ENCODE data around the gene CLMN. TPM values are rescaled to one million over a fixed set of nuclear protein-coding genes. Genes with fewer than 3 reads are reported as not detected.

Gene CLMN
- total RNA-seq, 1 donor from 2014 or later: 2.1 TPM

- Histone ChIP-seq H3K4me1 (ENCODE audit: control insufficient read depth in 3 of 3, insufficient read depth in 3 of 3, low read length in 3 of 3) (peaks cover 0 to 5% (median 0%) of the 10 kb centered on the region in 3 donors), H3K9me3 (ENCODE audit: control insufficient read depth in 3 of 3, low read length in 3 of 3) (no peaks in the 10 kb centered on the region), H3K9ac (ENCODE audit: low read depth in 1 of 3, low read length in 3 of 3) (no peak overlapping the region), H3K4me3 (ENCODE audit: low read length in 3 of 3) (no peak overlapping the region), H3K27me3 (ENCODE audit: control insufficient read depth in 3 of 3, insufficient read depth in 3 of 3, low read length in 3 of 3) (no peaks in the 10 kb centered on the region), H3K27ac (ENCODE audit: low read depth, low read length) (no peak overlapping the region), H3K36me3 (ENCODE audit: control insufficient read depth in 3 of 3, insufficient read depth in 3 of 3, low read length in 3 of 3) (no peaks in the 10 kb centered on the region)
These were observed 71.3 kb downstream of the CLMN start for GRCh38 chr14:95248432-95248831.

DNA sequence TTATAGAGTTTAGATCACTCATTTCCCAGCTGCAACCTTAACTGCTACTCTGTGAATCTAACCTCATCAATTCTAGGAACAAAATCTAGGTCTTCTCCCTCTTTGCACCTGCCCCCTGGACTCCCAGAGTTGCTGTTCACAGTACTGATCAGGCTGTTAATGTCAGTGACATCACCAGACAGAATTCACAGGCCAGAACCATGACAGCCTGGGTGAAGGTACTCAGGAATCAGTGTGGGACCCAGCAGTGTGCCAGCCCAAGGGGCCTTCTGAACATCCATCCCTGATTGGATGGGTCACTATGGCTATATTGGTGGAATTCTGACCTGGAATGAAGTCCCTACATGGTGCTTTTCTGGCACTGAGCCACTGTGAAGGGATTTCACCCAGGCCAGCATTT is 72.8 kb downstream of the CLMN start:
- no peak overlapping the region for H3K9ac ChIP-seq (ENCODE audit: low read depth in 1 of 3, low read length in 3 of 3)
- no peak overlapping the region for H3K27ac ChIP-seq (ENCODE audit: low read depth, low read length)
- H3K36me3 ChIP-seq (ENCODE audit: control insufficient read depth in 3 of 3, insufficient read depth in 3 of 3, low read length in 3 of 3): no peaks in the 10 kb centered on the region
- no peak overlapping the region for H3K4me3 ChIP-seq (ENCODE audit: low read length in 3 of 3)
- H3K9me3 ChIP-seq (ENCODE audit: control insufficient read depth in 3 of 3, low read length in 3 of 3): no peaks in the 10 kb centered on the region
- H3K4me1 ChIP-seq (ENCODE audit: control insufficient read depth in 3 of 3, insufficient read depth in 3 of 3, low read length in 3 of 3): no peaks in the 10 kb centered on the region
- H3K27me3 ChIP-seq (ENCODE audit: control insufficient read depth in 3 of 3, insufficient read depth in 3 of 3, low read length in 3 of 3): no peaks in the 10 kb centered on the region

DNA sequence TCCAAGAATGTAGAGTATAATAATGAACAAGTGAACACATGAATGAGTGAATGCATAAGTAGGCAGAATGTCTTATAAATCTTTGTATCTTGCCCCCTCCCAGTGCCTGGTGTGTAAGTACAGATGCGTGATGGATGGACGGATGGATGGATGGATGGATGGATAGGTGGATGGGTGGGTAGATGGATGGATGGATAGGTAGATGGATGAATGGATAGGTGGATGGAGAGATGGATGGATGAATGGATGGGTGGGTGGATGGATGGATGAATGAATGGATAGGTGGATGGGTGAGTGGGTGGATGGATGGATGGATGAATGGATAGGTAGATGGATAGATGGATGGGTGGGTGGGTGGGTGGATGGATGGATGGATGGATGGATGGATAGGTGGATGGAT is 74.4 kb downstream of the CLMN start:
- Histone ChIP-seq H3K27me3 (ENCODE audit: control insufficient read depth in 3 of 3, insufficient read depth in 3 of 3, low read length in 3 of 3) (no peaks in the 10 kb centered on the region), H3K9ac (ENCODE audit: low read depth in 1 of 3, low read length in 3 of 3) (no peak overlapping the region)

DNA sequence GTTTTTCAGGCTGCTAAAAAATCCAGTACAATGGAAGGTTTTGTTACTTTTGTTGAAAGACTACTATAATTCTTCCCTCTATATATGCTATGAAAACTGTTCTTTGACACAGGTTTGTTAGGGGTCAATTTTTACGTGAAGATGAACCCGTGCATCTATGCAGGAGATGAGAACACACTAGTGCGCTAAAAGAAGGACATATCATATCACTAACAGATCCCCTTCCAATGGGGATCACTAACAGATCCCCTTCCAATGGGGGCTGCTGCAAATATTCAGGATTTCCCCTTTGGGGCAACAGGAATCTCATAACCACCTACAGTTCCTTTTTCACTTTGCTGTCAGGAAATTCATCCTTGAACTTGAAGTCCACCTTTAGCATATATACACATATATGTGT is 75.1 kb downstream of the CLMN start:
- H3K4me1 ChIP-seq (ENCODE audit: control insufficient read depth in 3 of 3, insufficient read depth in 3 of 3, low read length in 3 of 3): peaks cover 0 to 4% (median 0%) of the 10 kb centered on the region in 3 donors
- H3K9ac ChIP-seq (ENCODE audit: low read depth in 1 of 3, low read length in 3 of 3): no peak overlapping the region
- no peak overlapping the region for H3K27ac ChIP-seq (ENCODE audit: low read depth, low read length)
- H3K27me3 ChIP-seq (ENCODE audit: control insufficient read depth in 3 of 3, insufficient read depth in 3 of 3, low read length in 3 of 3): no peaks in the 10 kb centered on the region
- H3K9me3 ChIP-seq (ENCODE audit: control insufficient read depth in 3 of 3, low read length in 3 of 3): no peaks in the 10 kb centered on the region
- no peak overlapping the region for H3K4me3 ChIP-seq (ENCODE audit: low read length in 3 of 3)
- no peaks in the 10 kb centered on the region for H3K36me3 ChIP-seq (ENCODE audit: control insufficient read depth in 3 of 3, insufficient read depth in 3 of 3, low read length in 3 of 3)

More for the DNA sequence above, 74.4 kb downstream of the CLMN start:
- Histone ChIP-seq H3K4me3 (ENCODE audit: low read length in 3 of 3) (no peak overlapping the region), H3K4me1 (ENCODE audit: control insufficient read depth in 3 of 3, insufficient read depth in 3 of 3, low read length in 3 of 3) (peaks cover 0 to 3% (median 0%) of the 10 kb centered on the region in 3 donors), H3K27ac (ENCODE audit: low read depth, low read length) (no peak overlapping the region), H3K36me3 (ENCODE audit: control insufficient read depth in 3 of 3, insufficient read depth in 3 of 3, low read length in 3 of 3) (no peaks in the 10 kb centered on the region), H3K9me3 (ENCODE audit: control insufficient read depth in 3 of 3, low read length in 3 of 3) (no peaks in the 10 kb centered on the region)

DNA sequence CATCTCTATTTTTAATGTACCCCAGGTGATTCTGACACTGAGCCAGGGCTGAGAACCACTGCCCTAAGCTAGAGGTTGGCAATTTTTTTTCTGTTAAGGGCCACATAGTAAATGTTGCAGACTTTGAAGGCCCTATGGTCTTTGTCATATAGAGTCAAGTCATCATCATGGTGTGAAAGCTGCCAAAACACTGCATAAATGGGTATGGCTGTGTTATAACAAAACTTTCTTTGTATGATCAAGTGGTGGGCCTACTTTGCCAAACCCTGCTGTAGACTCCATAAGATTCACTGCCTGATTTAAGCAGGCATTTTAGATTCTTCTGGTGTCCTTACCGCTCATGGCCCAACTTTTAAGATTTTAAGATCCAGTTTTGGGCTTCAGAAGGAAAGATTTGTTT is 76.8 kb downstream of the CLMN start:
- peaks cover 0 to 4% (median 4%) of the 10 kb centered on the region in 3 donors for H3K4me1 ChIP-seq (ENCODE audit: control insufficient read depth in 3 of 3, insufficient read depth in 3 of 3, low read length in 3 of 3)
- no peaks in the 10 kb centered on the region for H3K27me3 ChIP-seq (ENCODE audit: control insufficient read depth in 3 of 3, insufficient read depth in 3 of 3, low read length in 3 of 3)
- no peak overlapping the region for H3K27ac ChIP-seq (ENCODE audit: low read depth, low read length)
- H3K4me3 ChIP-seq (ENCODE audit: low read length in 3 of 3): no peak overlapping the region
- H3K9me3 ChIP-seq (ENCODE audit: control insufficient read depth in 3 of 3, low read length in 3 of 3): no peaks in the 10 kb centered on the region
- no peaks in the 10 kb centered on the region for H3K36me3 ChIP-seq (ENCODE audit: control insufficient read depth in 3 of 3, insufficient read depth in 3 of 3, low read length in 3 of 3)
- no peak overlapping the region for H3K9ac ChIP-seq (ENCODE audit: low read depth in 1 of 3, low read length in 3 of 3)

DNA sequence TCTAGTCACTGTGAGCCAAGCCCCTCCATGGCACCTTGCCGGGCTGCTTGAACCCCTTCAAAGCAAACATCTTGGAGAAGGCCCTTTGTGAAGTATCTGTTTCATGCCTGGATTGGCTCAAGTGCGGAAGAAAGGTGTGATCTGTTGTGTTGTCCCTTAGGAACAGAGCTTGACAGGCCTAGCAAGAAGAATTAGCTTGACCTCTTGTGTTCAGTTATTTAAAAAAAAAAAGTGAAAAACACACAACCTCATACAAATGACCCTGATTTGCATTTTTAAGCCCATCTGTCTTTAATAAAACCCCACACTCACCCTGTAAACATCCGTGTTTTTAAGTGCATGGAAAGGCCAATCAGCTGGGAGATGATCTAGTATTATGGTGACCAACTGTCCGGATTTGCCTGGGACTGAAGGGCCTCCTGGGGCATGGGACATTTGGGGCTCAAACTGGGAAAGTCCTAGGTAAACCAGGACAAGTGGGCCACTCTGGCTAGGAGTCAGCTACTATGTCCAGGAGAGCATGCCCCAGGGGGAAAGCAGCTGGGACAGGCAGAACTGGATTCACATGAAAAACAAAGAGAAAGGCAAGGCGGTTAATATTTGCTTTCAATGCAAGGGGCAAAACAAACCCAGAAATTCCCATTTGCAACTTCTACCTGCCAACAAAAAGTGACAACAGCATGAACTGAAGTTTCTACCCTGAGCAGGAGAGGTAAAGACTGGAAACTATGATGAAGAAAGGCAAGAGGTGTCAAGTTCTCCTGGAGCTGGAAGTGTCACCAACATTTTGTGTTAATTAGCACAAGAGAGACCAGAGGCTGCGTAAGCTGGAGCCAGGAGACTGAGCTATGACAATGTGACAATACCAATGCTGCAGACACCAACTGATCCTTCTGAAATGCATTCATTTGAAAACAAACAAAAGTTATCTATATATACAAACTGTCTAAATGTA is 78.6 kb downstream of the CLMN start:
- H3K4me1 ChIP-seq (ENCODE audit: control insufficient read depth in 3 of 3, insufficient read depth in 3 of 3, low read length in 3 of 3): peaks cover 10 to 20% (median 19%) of the 10 kb centered on the region in 3 donors
- no peaks in the 10 kb centered on the region for H3K36me3 ChIP-seq (ENCODE audit: control insufficient read depth in 3 of 3, insufficient read depth in 3 of 3, low read length in 3 of 3)
- no peak overlapping the region for H3K9ac ChIP-seq (ENCODE audit: low read depth in 1 of 3, low read length in 3 of 3)
- no peak overlapping the region for H3K27ac ChIP-seq (ENCODE audit: low read depth, low read length)
- peaks cover 0 to 6% (median 0%) of the 10 kb centered on the region in 3 donors for H3K27me3 ChIP-seq (ENCODE audit: control insufficient read depth in 3 of 3, insufficient read depth in 3 of 3, low read length in 3 of 3)
- no peak overlapping the region for H3K4me3 ChIP-seq (ENCODE audit: low read length in 3 of 3)
- H3K9me3 ChIP-seq (ENCODE audit: control insufficient read depth in 3 of 3, low read length in 3 of 3): no peaks in the 10 kb centered on the region

DNA sequence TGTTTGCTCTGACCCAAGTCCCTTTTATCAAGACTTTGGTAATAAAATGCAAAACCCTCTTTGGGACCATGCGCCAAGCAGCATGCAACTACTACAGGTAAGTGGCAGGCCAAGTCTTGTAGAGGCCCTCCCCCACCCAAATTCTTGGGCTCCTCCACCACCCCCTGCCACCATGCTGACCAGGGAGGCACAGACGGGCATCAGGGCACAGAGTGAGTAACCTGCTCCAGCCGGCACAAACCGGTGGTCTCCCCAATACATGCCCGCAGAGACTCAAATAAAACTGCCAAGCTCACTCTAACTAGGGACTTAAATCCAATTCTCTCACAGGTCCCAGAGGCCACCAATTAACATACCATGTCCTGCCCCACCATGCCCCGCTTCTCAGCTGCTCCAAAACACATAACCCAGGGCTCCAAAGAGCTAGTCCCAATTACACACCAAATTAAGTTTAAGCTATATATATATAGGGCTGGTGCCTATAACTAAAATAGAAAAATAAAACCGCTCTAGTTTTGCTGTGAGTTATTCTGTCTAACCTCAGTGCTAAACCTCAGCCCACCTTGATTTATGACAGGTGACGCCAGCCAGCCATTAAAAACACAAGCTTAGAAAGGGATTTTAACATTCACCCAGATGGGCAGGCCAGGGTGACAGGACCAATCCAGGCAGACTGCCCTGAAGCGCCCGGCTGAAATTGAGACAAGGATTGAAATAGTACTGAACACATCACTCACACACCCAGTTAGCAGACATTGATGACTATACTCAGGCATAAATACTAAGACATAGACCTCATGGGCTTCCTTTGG is 81.0 kb downstream of the CLMN start:
- H3K27me3 ChIP-seq (ENCODE audit: control insufficient read depth in 3 of 3, insufficient read depth in 3 of 3, low read length in 3 of 3): peaks cover 0 to 6% (median 0%) of the 10 kb centered on the region in 3 donors
- H3K36me3 ChIP-seq (ENCODE audit: control insufficient read depth in 3 of 3, insufficient read depth in 3 of 3, low read length in 3 of 3): no peaks in the 10 kb centered on the region
- no peak overlapping the region for H3K4me3 ChIP-seq (ENCODE audit: low read length in 3 of 3)
- no peak overlapping the region for H3K27ac ChIP-seq (ENCODE audit: low read depth, low read length)
- H3K9ac ChIP-seq (ENCODE audit: low read depth in 1 of 3, low read length in 3 of 3): no peak overlapping the region
- no peaks in the 10 kb centered on the region for H3K9me3 ChIP-seq (ENCODE audit: control insufficient read depth in 3 of 3, low read length in 3 of 3)
- peaks cover 20 to 29% (median 27%) of the 10 kb centered on the region in 3 donors for H3K4me1 ChIP-seq (ENCODE audit: control insufficient read depth in 3 of 3, insufficient read depth in 3 of 3, low read length in 3 of 3)

GRCh38 chr14:95237958-95238340 is 81.8 kb downstream of the CLMN start:
- H3K9ac ChIP-seq (ENCODE audit: low read depth in 1 of 3, low read length in 3 of 3): no peak overlapping the region
- no peak overlapping the region for H3K4me3 ChIP-seq (ENCODE audit: low read length in 3 of 3)
- H3K27me3 ChIP-seq (ENCODE audit: control insufficient read depth in 3 of 3, insufficient read depth in 3 of 3, low read length in 3 of 3): peaks cover 0 to 6% (median 0%) of the 10 kb centered on the region in 3 donors
- no peak overlapping the region for H3K27ac ChIP-seq (ENCODE audit: low read depth, low read length)
- no peaks in the 10 kb centered on the region for H3K9me3 ChIP-seq (ENCODE audit: control insufficient read depth in 3 of 3, low read length in 3 of 3)
- peaks cover 20 to 32% (median 31%) of the 10 kb centered on the region in 3 donors for H3K4me1 ChIP-seq (ENCODE audit: control insufficient read depth in 3 of 3, insufficient read depth in 3 of 3, low read length in 3 of 3)
- no peaks in the 10 kb centered on the region for H3K36me3 ChIP-seq (ENCODE audit: control insufficient read depth in 3 of 3, insufficient read depth in 3 of 3, low read length in 3 of 3)

DNA sequence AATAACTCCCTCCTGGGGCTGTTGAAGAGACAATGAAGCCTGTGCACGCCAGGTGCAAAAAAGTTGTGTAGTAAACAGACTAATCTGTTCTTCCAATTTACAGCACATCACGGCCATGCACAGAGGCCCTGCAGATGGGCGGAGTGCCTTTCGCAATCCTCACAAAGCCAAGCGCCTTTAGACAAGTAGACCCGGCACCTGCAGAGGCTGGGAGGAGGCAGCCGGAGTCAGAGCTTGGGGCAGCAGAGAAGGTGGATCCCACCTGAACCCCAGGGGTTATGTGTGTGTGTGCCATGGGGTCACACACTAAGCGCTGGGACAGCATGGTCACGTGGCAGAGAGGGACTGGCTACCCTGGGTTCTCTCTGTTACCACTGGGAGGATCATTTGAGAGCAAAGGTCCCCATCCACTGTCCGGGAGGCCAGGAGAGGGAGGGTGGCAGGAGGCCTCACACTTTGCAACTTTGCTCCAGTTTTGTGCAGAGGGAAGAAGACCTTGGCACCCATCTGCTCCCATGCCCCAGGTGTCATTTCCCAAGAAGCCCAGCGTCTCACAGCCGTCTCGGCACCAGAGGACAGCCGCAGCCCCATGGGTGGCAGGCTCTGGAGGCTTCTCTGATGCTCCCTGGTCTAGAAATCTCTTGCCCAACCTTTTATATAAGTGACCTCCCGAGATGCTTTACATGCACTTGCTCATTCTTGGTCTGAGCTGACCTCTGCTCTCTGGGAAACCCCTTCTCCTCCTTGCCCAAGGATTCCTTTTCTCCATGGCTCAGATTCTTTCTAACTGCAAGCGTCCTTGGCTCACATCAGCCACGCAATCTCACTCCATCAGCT is 82.4 kb downstream of the CLMN start:
- H3K36me3 ChIP-seq (ENCODE audit: control insufficient read depth in 3 of 3, insufficient read depth in 3 of 3, low read length in 3 of 3): no peaks in the 10 kb centered on the region
- H3K9ac ChIP-seq (ENCODE audit: low read depth in 1 of 3, low read length in 3 of 3): no peak overlapping the region
- H3K27ac ChIP-seq (ENCODE audit: low read depth, low read length): no peak overlapping the region
- H3K4me3 ChIP-seq (ENCODE audit: low read length in 3 of 3): no peak overlapping the region
- peaks cover 0 to 6% (median 0%) of the 10 kb centered on the region in 3 donors for H3K27me3 ChIP-seq (ENCODE audit: control insufficient read depth in 3 of 3, insufficient read depth in 3 of 3, low read length in 3 of 3)
- H3K4me1 ChIP-seq (ENCODE audit: control insufficient read depth in 3 of 3, insufficient read depth in 3 of 3, low read length in 3 of 3): peaks cover 20 to 34% (median 31%) of the 10 kb centered on the region in 3 donors
- H3K9me3 ChIP-seq (ENCODE audit: control insufficient read depth in 3 of 3, low read length in 3 of 3): no peaks in the 10 kb centered on the region

Measured in skeletal muscle tissue (tissue), 4 donors.